Neural progenitor cell (in vitro differentiated cells): ENCODE data around the gene AMIGO1. TPM values are rescaled to one million over a fixed set of nuclear protein-coding genes. Genes with fewer than 3 reads are reported as not detected.
A peak's percentile ranks its signal among the peaks of the same experiment; 100 is the strongest.

Source experiments
- DNase-seq: peaks from one replicate; pipeline ENCODE4 v3.0.0-alpha.2; 2016; ENCODE audit warnings: low spot score
- H2AFZ ChIP-seq: fragments of 200-600 bp; sonication (generic); replicated peaks from 2 replicates; pipeline ENCODE4 v1.6.1; 2016; ENCODE audit warnings: antibody characterized with exemption
- H3F3A ChIP-seq: fragments of 200-600 bp; sonication (generic); 2 replicates; pipeline ENCODE4 v1.6.1; 2016; ENCODE audit warnings: antibody characterized with exemption, low read depth
- H3K27ac ChIP-seq: fragments of 200-600 bp; sonication (generic); 2 replicates; pipeline ENCODE4 v1.5.1; 2016; ENCODE audit warnings: mild to moderate bottlenecking
- H3K27me3 ChIP-seq: fragments of 200-600 bp; sonication (generic); 2 replicates; pipeline ENCODE4 v1.6.1; 2016; ENCODE audit warnings: mild to moderate bottlenecking, moderate library complexity
- H3K36me3 ChIP-seq: fragments of 200-600 bp; sonication (generic); 2 replicates; pipeline ENCODE4 v1.5.1; 2016
- H3K4me1 ChIP-seq: fragments of 200-600 bp; sonication (generic); 2 replicates; pipeline ENCODE4 v1.6.1; 2016; ENCODE audit warnings: mixed run types
- H3K4me2 ChIP-seq: fragments of 200-600 bp; sonication (generic); 2 replicates; pipeline ENCODE4 v1.6.1; 2016
- H3K4me3 ChIP-seq: fragments of 200-600 bp; sonication (generic); 2 replicates; pipeline ENCODE4 v1.5.1; 2016
- H3K79me2 ChIP-seq: fragments of 200-600 bp; sonication (generic); 2 replicates; pipeline ENCODE4 v1.6.1; 2016; ENCODE audit warnings: low read depth
- H3K9ac ChIP-seq: fragments of 200-600 bp; sonication (generic); 2 replicates; pipeline ENCODE4 v1.6.1; 2016
- H3K9me3 ChIP-seq: fragments of 200-600 bp; sonication (generic); 2 replicates; pipeline ENCODE4 v1.5.1; 2016; ENCODE audit warnings: low read depth
- H4K20me1 ChIP-seq: fragments of 200-600 bp; sonication (generic); 2 replicates; pipeline ENCODE4 v1.6.1; 2016; ENCODE audit warnings: low read depth
- H3K27ac Mint-ChIP-seq: 3 replicates; pipeline ENCODE4 v1.8.0; 2021; ENCODE audit warnings: mixed read lengths
- H3K27me3 Mint-ChIP-seq: 2 replicates; pipeline ENCODE4 v1.8.0; 2022; ENCODE audit warnings: low read depth, mild to moderate bottlenecking, inconsistent platforms, moderate library complexity, mixed read lengths; ENCODE audit not compliant: insufficient read depth
- H3K36me3 Mint-ChIP-seq: 3 replicates; pipeline ENCODE4 v1.8.0; 2021; ENCODE audit warnings: mixed read lengths
- H3K4me1 Mint-ChIP-seq: 3 replicates; pipeline ENCODE4 v1.8.0; 2021; ENCODE audit warnings: mixed read lengths
- H3K4me3 Mint-ChIP-seq: 3 replicates; pipeline ENCODE4 v1.8.0; 2021; ENCODE audit warnings: mild to moderate bottlenecking, moderate library complexity, mixed read lengths
- H3K9me3 Mint-ChIP-seq: 3 replicates; pipeline ENCODE4 v1.8.0; 2020; ENCODE audit warnings: mixed read lengths
- EZH2 ChIP-seq: fragments of 200-600 bp; sonication (generic); IDR thresholded peaks from 2 replicates; pipeline ENCODE4 v1.6.1; 2017; ENCODE audit warnings: antibody characterized with exemption, mild to moderate bottlenecking, moderate library complexity
- EZH2phosphoT487 ChIP-seq: fragments of 200-600 bp; sonication (generic); IDR thresholded peaks from 2 replicates; pipeline ENCODE4 v1.6.1; 2017; ENCODE audit warnings: antibody characterized with exemption
- total RNA-seq: library from RNA; depleted of rRNA; stranded (reverse); fragments of >200 nt; gene quantifications from 2 replicates; pipeline ENCODE4 v1.2.3, GENCODE V29; 2015; ENCODE audit warnings: low replicate concordance
- TF ChIP-seq, protein P1 (sequence below): fragments of 200-600 bp; sonication (generic); IDR thresholded peaks from 2 replicates; pipeline ENCODE4 v1.5.1; 2017; ENCODE audit warnings: antibody characterized with exemption, mild to moderate bottlenecking

The AMIGO1 gene
- total RNA-seq, 1 donor from 2014 or later: 4.5 TPM

DNA sequence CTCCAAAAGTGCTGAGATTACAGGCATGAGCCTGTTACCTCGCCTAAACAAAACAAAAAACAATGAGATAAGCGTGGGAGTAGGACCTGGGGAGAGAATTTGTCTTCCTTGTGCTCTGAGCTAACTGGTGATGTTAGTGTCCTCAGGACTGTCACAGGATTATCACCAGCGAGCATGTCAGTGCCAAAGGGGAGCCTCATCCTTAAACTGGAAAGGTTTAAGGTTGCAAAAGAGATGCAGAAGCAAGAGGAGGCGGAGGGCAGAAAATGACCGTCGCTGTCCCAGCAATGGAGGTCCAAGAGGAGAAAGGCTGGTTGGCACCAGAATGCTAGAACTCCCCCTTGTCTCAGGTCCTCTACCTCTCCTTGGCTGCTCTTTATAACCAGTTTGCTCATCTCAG is 39.3 kb downstream of the AMIGO1 start:
- H3K9ac ChIP-seq: no peak overlapping the region
- H3K79me2 ChIP-seq: no peaks in the 10 kb centered on the region
- peaks cover 40% of the 10 kb centered on the region for H3K27me3 Mint-ChIP-seq
- no peak overlapping the region for H3K4me2 ChIP-seq
- no peak for DNase-seq
- H3K36me3 Mint-ChIP-seq: no peaks in the 10 kb centered on the region
- H3K9me3 Mint-ChIP-seq: no peaks in the 10 kb centered on the region
- H3K27ac ChIP-seq: no peak overlapping the region
- H4K20me1 ChIP-seq: peaks cover 11% of the 10 kb centered on the region
- peaks cover 2% of the 10 kb centered on the region for H3K4me1 Mint-ChIP-seq
- H3F3A ChIP-seq: peaks cover 25% of the 10 kb centered on the region
- no peak overlapping the region for H3K4me3 ChIP-seq
- no peaks in the 10 kb centered on the region for H3K36me3 ChIP-seq
- H2AFZ ChIP-seq: no peak overlapping the region
- H3K27me3 ChIP-seq: peaks cover 96% of the 10 kb centered on the region
- TF ChIP-seq EZH2phosphoT487: no peak
- TF ChIP-seq EZH2: no peak
- TF ChIP-seq, protein P1, sequence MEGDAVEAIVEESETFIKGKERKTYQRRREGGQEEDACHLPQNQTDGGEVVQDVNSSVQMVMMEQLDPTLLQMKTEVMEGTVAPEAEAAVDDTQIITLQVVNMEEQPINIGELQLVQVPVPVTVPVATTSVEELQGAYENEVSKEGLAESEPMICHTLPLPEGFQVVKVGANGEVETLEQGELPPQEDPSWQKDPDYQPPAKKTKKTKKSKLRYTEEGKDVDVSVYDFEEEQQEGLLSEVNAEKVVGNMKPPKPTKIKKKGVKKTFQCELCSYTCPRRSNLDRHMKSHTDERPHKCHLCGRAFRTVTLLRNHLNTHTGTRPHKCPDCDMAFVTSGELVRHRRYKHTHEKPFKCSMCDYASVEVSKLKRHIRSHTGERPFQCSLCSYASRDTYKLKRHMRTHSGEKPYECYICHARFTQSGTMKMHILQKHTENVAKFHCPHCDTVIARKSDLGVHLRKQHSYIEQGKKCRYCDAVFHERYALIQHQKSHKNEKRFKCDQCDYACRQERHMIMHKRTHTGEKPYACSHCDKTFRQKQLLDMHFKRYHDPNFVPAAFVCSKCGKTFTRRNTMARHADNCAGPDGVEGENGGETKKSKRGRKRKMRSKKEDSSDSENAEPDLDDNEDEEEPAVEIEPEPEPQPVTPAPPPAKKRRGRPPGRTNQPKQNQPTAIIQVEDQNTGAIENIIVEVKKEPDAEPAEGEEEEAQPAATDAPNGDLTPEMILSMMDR: no peak
- peaks cover 4% of the 10 kb centered on the region for H3K4me1 ChIP-seq
- H3K9me3 ChIP-seq: no peaks in the 10 kb centered on the region
- H3K4me3 Mint-ChIP-seq: no peak overlapping the region
- H3K27ac Mint-ChIP-seq: no peak overlapping the region

GRCh38 chr1:109468903-109469302 is 40.6 kb downstream of the AMIGO1 start:
- H3K4me2 ChIP-seq: no peak overlapping the region
- no peaks in the 10 kb centered on the region for H3K36me3 Mint-ChIP-seq
- TF ChIP-seq, protein P1: no peak
- TF ChIP-seq EZH2 (no peak), EZH2phosphoT487 (no peak)
- H3K27me3 ChIP-seq: peaks cover 98% of the 10 kb centered on the region
- no peak overlapping the region for H3K27ac Mint-ChIP-seq
- peaks cover 4% of the 10 kb centered on the region for H3K4me1 ChIP-seq
- H3K4me3 ChIP-seq: no peak overlapping the region
- H3K4me1 Mint-ChIP-seq: peaks cover 2% of the 10 kb centered on the region
- no peaks in the 10 kb centered on the region for H3K36me3 ChIP-seq
- H3K27ac ChIP-seq: no peak overlapping the region
- peaks cover 25% of the 10 kb centered on the region for H3F3A ChIP-seq
- peaks cover 12% of the 10 kb centered on the region for H4K20me1 ChIP-seq
- H2AFZ ChIP-seq: no peak overlapping the region
- H3K27me3 Mint-ChIP-seq: peaks cover 51% of the 10 kb centered on the region
- H3K79me2 ChIP-seq: no peaks in the 10 kb centered on the region
- no peaks in the 10 kb centered on the region for H3K9me3 ChIP-seq
- no peak overlapping the region for H3K9ac ChIP-seq
- H3K4me3 Mint-ChIP-seq: no peak overlapping the region
- no peak for DNase-seq
- no peaks in the 10 kb centered on the region for H3K9me3 Mint-ChIP-seq

- H3K9me3 Mint-ChIP-seq: no peaks in the 10 kb centered on the region
- peaks cover 98% of the 10 kb centered on the region for H3K27me3 ChIP-seq
- H3K9ac ChIP-seq: no peak overlapping the region
- DNase-seq: no peak
- TF ChIP-seq, protein P1: no peak
- no peak for TF ChIP-seq EZH2
- no peak for TF ChIP-seq EZH2phosphoT487
- H3K27ac ChIP-seq: no peak overlapping the region
- H3K36me3 Mint-ChIP-seq: no peaks in the 10 kb centered on the region
- H3F3A ChIP-seq: peaks cover 25% of the 10 kb centered on the region
- H3K27me3 Mint-ChIP-seq: peaks cover 55% of the 10 kb centered on the region
- H2AFZ ChIP-seq: no peak overlapping the region
- H3K4me1 ChIP-seq: peaks cover 4% of the 10 kb centered on the region
- no peaks in the 10 kb centered on the region for H3K79me2 ChIP-seq
- H3K36me3 ChIP-seq: no peaks in the 10 kb centered on the region
- no peak overlapping the region for H3K4me2 ChIP-seq
- H3K4me3 ChIP-seq: no peak overlapping the region
- H3K9me3 ChIP-seq: no peaks in the 10 kb centered on the region
- peaks cover 2% of the 10 kb centered on the region for H3K4me1 Mint-ChIP-seq
- H3K4me3 Mint-ChIP-seq: peak overlapping the region; percentile 82
- peaks cover 12% of the 10 kb centered on the region for H4K20me1 ChIP-seq
- H3K27ac Mint-ChIP-seq: no peak overlapping the region
Measured at GRCh38 chr1:109468061-109468460, 41.5 kb downstream of the AMIGO1 start.
